Ovary (tissue), 3 donors: Measurements from ENCODE around the gene TBC1D1.

Experiments
- CTCF ChIP-seq, 3 donors: fragments of 450-650 bp in 2 of 3; fragments of 200-600 bp in 1 of 3; IDR thresholded peaks; one replicate each; pipeline versions ENCODE4 v1.5.1 to v1.8.0; 2016 to 2022; ENCODE audit warnings: antibody characterized with exemption in 3 of 3, mild to moderate bottlenecking in 1 of 3
- POLR2A ChIP-seq: fragments of 450-650 bp; IDR thresholded peaks from one replicate; pipeline ENCODE4 v1.6.1; 2017; ENCODE audit warnings: antibody characterized with exemption, mild to moderate bottlenecking, moderate library complexity
- donor health status: DM: no; HTN: no; CAD: no.

GRCh38 chr4:38177035-38177546 is 286.2 kb downstream of the TBC1D1 start:
- TF ChIP-seq CTCF (IDR thresholded peaks at IDR 0.05) (no peak), POLR2A (no peak)
